Heart left ventricle (tissue), 16 donors: ENCODE results near the gene PTPRN2. TPM values are rescaled to one million over a fixed set of nuclear protein-coding genes. Genes with fewer than 3 reads are reported as not detected.

Source experiments
- ATAC-seq, 4 donors: fragments of 200-7000 bp; cut with Tn5 transposase; one replicate each; pipeline ENCODE4 v1.9.1; 2020 to 2022; ENCODE audit warnings: moderate library complexity in 4 of 4, mild to moderate bottlenecking in 3 of 4, moderate number of reproducible peaks in 1 of 4
- DNase-seq, 5 donors: peaks; one replicate each; pipeline ENCODE4 v3.0.0-alpha.2; 2020
- H3K27ac ChIP-seq, 12 donors: fragments of 200-600 bp; sonication (generic) in 4 of 12; one replicate each; pipeline versions ENCODE4 v1.5.0 to v1.8.0; 2016 to 2022; ENCODE audit warnings: mild to moderate bottlenecking in 2 of 12
- H3K27me3 ChIP-seq, 9 donors: fragments of 200-600 bp; sonication (generic) in 2 of 9; one replicate each; pipeline versions ENCODE4 v1.5.1 to v1.8.0; 2016 to 2022; ENCODE audit warnings: mild to moderate bottlenecking in 3 of 9
- H3K36me3 ChIP-seq, 9 donors: fragments of 200-600 bp; sonication (generic) in 2 of 9; one replicate each; pipeline versions ENCODE4 v1.5.0 to v1.8.0; 2018 to 2022; ENCODE audit warnings: mild to moderate bottlenecking in 2 of 9
- H3K4me1 ChIP-seq, 12 donors: fragments of 200-600 bp; sonication (generic) in 4 of 12; one replicate each; pipeline versions ENCODE4 v1.5.0 to v1.8.0; 2016 to 2022; ENCODE audit warnings: mild to moderate bottlenecking in 3 of 12
- H3K4me3 ChIP-seq, 12 donors: fragments of 200-600 bp; sonication (generic) in 4 of 12; one replicate each; pipeline versions ENCODE4 v1.5.0 to v1.8.0; 2017 to 2022; ENCODE audit warnings: mild to moderate bottlenecking in 9 of 12, moderate library complexity in 4 of 12
- H3K9me3 ChIP-seq, 12 donors: fragments of 200-600 bp; sonication (generic) in 4 of 12; one replicate each; pipeline versions ENCODE4 v1.5.0 to v1.8.0; 2016 to 2022; ENCODE audit warnings: mild to moderate bottlenecking in 1 of 12
- CTCF ChIP-seq, 12 donors: fragments of 200-600 bp; sonication (generic) in 4 of 12; IDR thresholded peaks; one replicate each; pipeline versions ENCODE4 v1.5.0 to v1.8.0; 2018 to 2022; ENCODE audit warnings: antibody characterized with exemption in 12 of 12, mild to moderate bottlenecking in 5 of 12
- POLR2A ChIP-seq, 2 donors: fragments of 450-650 bp; IDR thresholded peaks; one replicate each; pipeline ENCODE4 v1.6.1; 2017; ENCODE audit warnings: antibody characterized with exemption in 2 of 2, mild to moderate bottlenecking in 2 of 2, moderate library complexity in 2 of 2
- WGBS, 4 donors: extraction: QIAGEN DNeasy Blood & Tissue Kit in 2 of 4; methylation state at CpG; one replicate each; pipeline versions ENCODE4 v1.1.5 to v1.1.7; 2013 to 2018; 5-methylcytosine and 5-hydroxymethylcytosine counted together
- intact Hi-C, 10 donors: fragments of 100-400 bp; cut with DNase I; formaldehyde crosslinking; loops; one replicate each; pipeline versions ENCODE4 v1.11.1 to v1.14.2; 2022
- polyA plus RNA-seq, 2 donors: library from polyadenylated mRNA; stranded (reverse); fragments of 200-250 nt; gene quantifications; one replicate each; pipeline ENCODE4 v1.2.3, GENCODE V29; 2013
- total RNA-seq, 9 donors: library from RNA; depleted of rRNA in 2 of 9; stranded (reverse); fragments of >200 nt in 2 of 9; fragmentation: NEBNext Ultra II Directional in 3 of 9; extraction: Animal tissue kit (Norgen Biotek cat#: 25700) in 3 of 9; gene quantifications; one replicate each; pipeline versions ENCODE4 v1.1.0 to v1.2.4, GENCODE V29; 2016 to 2023
- donor health status: ischemic (EF 13 %, LVEDD 7.1; RV severe dilation, severe dysfunction).
- donor health status: healthy with polysubstance abuse.
- donor health status: DM: no; HTN: yes; CAD: no.
- donor health status: DM: no; HTN: no; CAD: no.
- donor health status: ischemic (EF 25% LVEDD 6.9; RV normal size, moderate dysfunction).
- donor health status: ischemic (EF 25% LVEDD 5.7; RV mildly dilated, moderate dysfunction).
- donor health status: healthy.
- donor health status: DM: yes; HTN: yes; CAD: no.
- donor health status: ischemic (EF 35%, LVEDD 5.7; RV mildly dilated, moderate dysfunction).
- donor health status: nonischemic (EF 11% LVEDD 7.7; RV severe dilation, severe dysfunction).
- donor health status: DM: yes; HTN: yes; CAD: no.
- donor health status: PGD.
- donor health status: ischemic (EF 29% LVEDD 5.4; RV normal size, mild dysfunction).
- donor health status: nonischemic (EF 23%, LVEDD 6.1; RV moderate dilation, normal function).

Gene PTPRN2
- total and polyA plus RNA-seq, 11 donors: 0.61 to 2.3 (median 1.3) TPM

GRCh38 chr7:158228986-158229385 is 358.6 kb downstream of the PTPRN2 start:
- Histone ChIP-seq H3K4me1 (no peaks in the 10 kb centered on the region), H3K27me3 (no peaks in the 10 kb centered on the region), H3K4me3 (no peak overlapping the region), H3K36me3 (no peaks in the 10 kb centered on the region), H3K27ac (no peak overlapping the region), H3K9me3 (peaks cover 0 to 28% (median 12%) of the 10 kb centered on the region in 12 donors)
- 35 to 48% (median 38%) methylated on average over 2 of the region's 2 CpGs for WGBS, 4 donors
- intact Hi-C loops: no loop called here
- TF ChIP-seq POLR2A (IDR thresholded peaks at IDR 0.05) (no peak), CTCF (IDR thresholded peaks at IDR 0.05) (no peak)
- ATAC-seq (no peak), DNase-seq (no peak)

DNA sequence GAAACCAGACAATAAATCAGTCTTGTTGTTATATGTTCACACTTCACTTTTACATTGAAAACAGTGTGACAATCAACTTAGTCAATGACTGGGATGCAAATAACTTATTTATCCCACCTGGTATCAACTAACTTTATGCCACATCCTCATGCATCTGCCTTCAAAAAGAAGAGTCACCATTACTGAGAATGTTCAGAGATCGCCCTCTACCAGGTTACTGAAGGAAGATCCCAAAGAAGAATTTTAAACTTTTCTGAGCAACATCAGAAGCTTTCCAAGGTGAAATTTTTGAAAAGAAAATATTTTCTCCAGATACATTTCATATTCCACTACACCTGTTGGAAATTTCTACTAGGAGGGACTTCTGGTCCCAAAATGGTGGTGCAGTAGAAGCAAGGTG is 359.5 kb downstream of the PTPRN2 start:
- no peaks in the 10 kb centered on the region for H3K36me3 ChIP-seq
- H3K4me3 ChIP-seq: no peak overlapping the region
- peaks cover 0 to 26% (median 12%) of the 10 kb centered on the region in 12 donors for H3K9me3 ChIP-seq
- H3K4me1 ChIP-seq: no peaks in the 10 kb centered on the region
- DNase-seq: no peak
- no peak for ATAC-seq
- no peak overlapping the region for H3K27ac ChIP-seq
- TF ChIP-seq CTCF (IDR thresholded peaks at IDR 0.05): no peak
- WGBS, 4 donors: 74 to 87% (median 79%) methylated on average over 1 of the region's 1 CpG
- H3K27me3 ChIP-seq: no peaks in the 10 kb centered on the region
- intact Hi-C loops: no loop called here

GRCh38 chr7:158227258-158227984 is 360.2 kb downstream of the PTPRN2 start:
- DNase-seq (no peak), ATAC-seq (no peak)
- H3K27ac ChIP-seq: no peak overlapping the region
- peaks cover 0 to 27% (median 11%) of the 10 kb centered on the region in 12 donors for H3K9me3 ChIP-seq
- 78 to 83% (median 81%) methylated on average over 13 of the region's 13 CpGs for WGBS, 4 donors
- TF ChIP-seq CTCF (IDR thresholded peaks at IDR 0.05): no peak
- no peak for TF ChIP-seq POLR2A (IDR thresholded peaks at IDR 0.05)
- H3K4me3 ChIP-seq: no peak overlapping the region
- intact Hi-C loops: no loop called here
- H3K27me3 ChIP-seq: no peaks in the 10 kb centered on the region
- H3K4me1 ChIP-seq: no peaks in the 10 kb centered on the region
- H3K36me3 ChIP-seq: no peaks in the 10 kb centered on the region

GRCh38 chr7:158216198-158216597 is 371.4 kb downstream of the PTPRN2 start:
- intact Hi-C loops: no loop called here
- no peaks in the 10 kb centered on the region for H3K4me1 ChIP-seq
- H3K27ac ChIP-seq: no peak overlapping the region
- no peaks in the 10 kb centered on the region for H3K27me3 ChIP-seq
- H3K36me3 ChIP-seq: no peaks in the 10 kb centered on the region
- no peak overlapping the region for H3K4me3 ChIP-seq
- TF ChIP-seq CTCF (IDR thresholded peaks at IDR 0.05): no peak
- TF ChIP-seq POLR2A (IDR thresholded peaks at IDR 0.05): no peak
- ATAC-seq: no peak
- no peak for DNase-seq
- peaks cover 0 to 52% (median 10%) of the 10 kb centered on the region in 12 donors for H3K9me3 ChIP-seq
